ENCODE data around the gene POLK. TPM values are rescaled to one million over a fixed set of nuclear protein-coding genes. Genes with fewer than 3 reads are reported as not detected.

POLK gene
- total RNA-seq, 2 donors from 2014 or later: 13.7 to 16.8 TPM

DNA sequence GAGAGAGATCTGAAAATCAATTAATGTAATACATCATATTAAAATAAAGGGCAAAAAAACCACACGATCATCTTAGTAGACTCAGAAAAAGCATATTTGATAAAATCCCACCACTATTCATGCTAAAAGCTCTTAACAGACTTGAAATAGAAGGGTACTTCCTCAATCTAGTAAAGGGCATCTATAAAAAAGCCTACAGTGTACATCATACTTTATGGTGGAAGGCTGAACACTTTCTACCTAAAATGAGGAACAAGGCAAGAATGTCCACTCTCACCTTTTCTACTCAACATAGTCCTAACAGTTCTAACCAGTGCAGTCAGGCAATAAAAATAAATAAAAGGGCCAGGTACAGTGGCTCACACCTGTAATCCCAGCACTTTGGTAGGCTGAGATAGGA, 38.9 kb downstream of the POLK start:
- Histone ChIP-seq H3K27ac (no peak overlapping the region), H3K4me3 (no peak overlapping the region), H3K27me3 (no peaks in the 10 kb centered on the region), H3K9ac (ENCODE audit: low read depth in 2 of 2, low read length in 2 of 2) (no peak overlapping the region), H3K9me3 (no peaks in the 10 kb centered on the region), H3K4me1 (no peaks in the 10 kb centered on the region), H3K36me3 (no peaks in the 10 kb centered on the region)
- TF ChIP-seq, protein P1, sequence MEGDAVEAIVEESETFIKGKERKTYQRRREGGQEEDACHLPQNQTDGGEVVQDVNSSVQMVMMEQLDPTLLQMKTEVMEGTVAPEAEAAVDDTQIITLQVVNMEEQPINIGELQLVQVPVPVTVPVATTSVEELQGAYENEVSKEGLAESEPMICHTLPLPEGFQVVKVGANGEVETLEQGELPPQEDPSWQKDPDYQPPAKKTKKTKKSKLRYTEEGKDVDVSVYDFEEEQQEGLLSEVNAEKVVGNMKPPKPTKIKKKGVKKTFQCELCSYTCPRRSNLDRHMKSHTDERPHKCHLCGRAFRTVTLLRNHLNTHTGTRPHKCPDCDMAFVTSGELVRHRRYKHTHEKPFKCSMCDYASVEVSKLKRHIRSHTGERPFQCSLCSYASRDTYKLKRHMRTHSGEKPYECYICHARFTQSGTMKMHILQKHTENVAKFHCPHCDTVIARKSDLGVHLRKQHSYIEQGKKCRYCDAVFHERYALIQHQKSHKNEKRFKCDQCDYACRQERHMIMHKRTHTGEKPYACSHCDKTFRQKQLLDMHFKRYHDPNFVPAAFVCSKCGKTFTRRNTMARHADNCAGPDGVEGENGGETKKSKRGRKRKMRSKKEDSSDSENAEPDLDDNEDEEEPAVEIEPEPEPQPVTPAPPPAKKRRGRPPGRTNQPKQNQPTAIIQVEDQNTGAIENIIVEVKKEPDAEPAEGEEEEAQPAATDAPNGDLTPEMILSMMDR (IDR thresholded peaks at IDR 0.05): no peak
- no peak for DNase-seq
- intact Hi-C loops (cut with DNase I): no loop called here

DNA sequence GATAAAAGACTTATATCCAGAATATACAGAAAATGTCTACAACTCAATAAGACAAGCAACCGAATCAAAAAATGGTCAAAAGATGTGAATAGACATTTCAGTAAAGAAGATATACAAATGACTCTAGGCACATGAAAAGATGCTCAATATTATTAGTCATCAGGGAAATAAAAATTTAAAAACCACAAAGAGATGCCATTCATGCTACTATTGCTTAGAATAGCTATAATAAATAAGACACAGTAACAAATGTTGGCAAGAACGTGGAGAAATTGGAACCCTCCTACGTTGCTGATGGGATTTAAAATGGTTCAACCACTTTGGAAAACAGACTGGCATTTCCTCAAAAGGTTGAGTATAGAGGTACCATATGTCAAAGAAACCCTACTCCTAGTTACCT, 39.8 kb downstream of the POLK start:
- Histone ChIP-seq H3K27me3 (no peaks in the 10 kb centered on the region), H3K36me3 (no peaks in the 10 kb centered on the region), H3K4me1 (no peaks in the 10 kb centered on the region), H3K27ac (no peak overlapping the region), H3K4me3 (no peak overlapping the region), H3K9ac (ENCODE audit: low read depth in 2 of 2, low read length in 2 of 2) (no peak overlapping the region), H3K9me3 (no peaks in the 10 kb centered on the region)
- TF ChIP-seq, protein P1 (IDR thresholded peaks at IDR 0.05): no peak
- no peak for DNase-seq
- intact Hi-C loops (cut with DNase I): no loop called here

DNA sequence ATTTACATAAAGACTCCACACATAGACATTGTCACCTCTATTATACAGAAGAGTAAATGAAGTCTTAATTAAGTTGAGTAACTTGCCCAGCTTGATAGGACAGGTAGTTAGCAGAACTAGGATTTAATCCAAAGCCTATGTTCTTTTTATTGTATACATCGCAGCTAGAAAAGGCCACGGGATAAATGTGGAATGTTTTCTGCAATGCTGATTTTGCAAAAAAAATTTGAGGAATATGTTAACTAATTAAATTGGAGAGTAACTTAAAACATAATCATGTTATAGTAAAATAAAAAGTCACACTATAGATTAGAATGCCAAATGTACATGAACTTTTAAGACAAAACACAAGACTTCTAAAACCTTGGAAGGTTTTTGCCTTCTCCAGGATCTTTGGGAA, 41.1 kb downstream of the POLK start:
- Histone ChIP-seq H3K27ac (no peak overlapping the region), H3K9me3 (no peaks in the 10 kb centered on the region), H3K36me3 (no peaks in the 10 kb centered on the region), H3K4me1 (no peaks in the 10 kb centered on the region), H3K27me3 (no peaks in the 10 kb centered on the region), H3K9ac (ENCODE audit: low read depth in 2 of 2, low read length in 2 of 2) (no peak overlapping the region), H3K4me3 (no peak overlapping the region)
- TF ChIP-seq, protein P1 (IDR thresholded peaks at IDR 0.05): no peak
- DNase-seq: no peak
- intact Hi-C loops (cut with DNase I): no loop called here

DNA sequence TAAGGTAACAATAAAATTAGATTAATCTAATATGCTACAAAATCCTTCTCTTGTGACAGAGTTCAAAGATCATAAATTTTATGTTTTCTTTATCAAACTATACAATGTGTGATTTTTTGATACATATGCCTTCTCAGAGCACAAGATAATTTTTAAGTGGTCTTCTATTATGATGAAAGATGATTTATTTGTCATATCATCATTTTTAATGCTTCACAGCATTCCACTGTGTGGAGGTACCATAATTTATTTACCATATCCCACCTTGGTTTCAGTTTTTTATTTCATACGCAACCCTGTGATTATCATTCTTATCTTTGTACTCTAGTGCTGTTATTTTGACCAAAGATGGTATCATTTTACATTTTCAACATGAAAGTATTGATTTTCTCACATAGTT, 41.7 kb downstream of the POLK start:
- TF ChIP-seq, protein P1 (IDR thresholded peaks at IDR 0.05): no peak
- intact Hi-C loops (cut with DNase I): no loop called here

DNA sequence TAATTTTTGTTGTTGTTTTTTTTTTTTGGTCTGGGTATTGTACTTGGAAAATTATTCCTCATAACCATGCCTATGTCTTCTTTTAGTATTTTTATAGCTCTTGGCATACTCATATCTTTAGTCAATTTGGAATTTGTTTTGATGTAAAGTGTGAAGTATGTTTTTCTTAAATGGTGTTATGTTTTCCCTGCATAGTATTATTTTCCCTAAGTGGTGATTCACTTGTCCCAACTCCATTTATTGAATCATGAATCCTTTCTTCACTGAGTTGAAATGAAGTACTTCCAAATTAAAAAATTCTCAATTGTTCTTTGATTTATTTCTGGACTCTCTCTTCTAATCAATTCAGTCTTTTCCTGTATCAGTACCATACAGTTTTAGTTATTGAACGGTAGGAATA, 46.5 kb downstream of the POLK start:
- no peaks in the 10 kb centered on the region for H3K4me1 ChIP-seq
- TF ChIP-seq, protein P1 (IDR thresholded peaks at IDR 0.05): no peak
- no peak overlapping the region for H3K4me3 ChIP-seq
- intact Hi-C loops (cut with DNase I): no loop called here
- H3K9ac ChIP-seq (ENCODE audit: low read depth in 2 of 2, low read length in 2 of 2): no peak overlapping the region
- H3K36me3 ChIP-seq: no peaks in the 10 kb centered on the region
- no peaks in the 10 kb centered on the region for H3K9me3 ChIP-seq
- H3K27ac ChIP-seq: no peak overlapping the region
- no peaks in the 10 kb centered on the region for H3K27me3 ChIP-seq
- no peak for DNase-seq

More for the DNA sequence above, 41.7 kb downstream of the POLK start:
- Histone ChIP-seq H3K4me3 (no peak overlapping the region), H3K27me3 (no peaks in the 10 kb centered on the region), H3K27ac (no peak overlapping the region), H3K9ac (ENCODE audit: low read depth in 2 of 2, low read length in 2 of 2) (no peak overlapping the region), H3K4me1 (no peaks in the 10 kb centered on the region), H3K9me3 (no peaks in the 10 kb centered on the region), H3K36me3 (no peaks in the 10 kb centered on the region)
- no peak for DNase-seq
